NCI-H1694 treated with DMSO at 0.1 percent for 48 hours (cell line): ENCODE results near the gene CFAP74.
A peak's percentile ranks its signal among the peaks of the same experiment; 100 is the strongest.
"Not testable (repeated sequence)": the region's sequence is repeated elsewhere in the genome, so short reads cannot be mapped to it uniquely, and the experiment has no call there.

ENCODE experiments used
- DNase-seq: peaks from one replicate; lab custom pipeline; 2025; lab: John Stamatoyannopoulos, UW

The CFAP74 gene

DNA sequence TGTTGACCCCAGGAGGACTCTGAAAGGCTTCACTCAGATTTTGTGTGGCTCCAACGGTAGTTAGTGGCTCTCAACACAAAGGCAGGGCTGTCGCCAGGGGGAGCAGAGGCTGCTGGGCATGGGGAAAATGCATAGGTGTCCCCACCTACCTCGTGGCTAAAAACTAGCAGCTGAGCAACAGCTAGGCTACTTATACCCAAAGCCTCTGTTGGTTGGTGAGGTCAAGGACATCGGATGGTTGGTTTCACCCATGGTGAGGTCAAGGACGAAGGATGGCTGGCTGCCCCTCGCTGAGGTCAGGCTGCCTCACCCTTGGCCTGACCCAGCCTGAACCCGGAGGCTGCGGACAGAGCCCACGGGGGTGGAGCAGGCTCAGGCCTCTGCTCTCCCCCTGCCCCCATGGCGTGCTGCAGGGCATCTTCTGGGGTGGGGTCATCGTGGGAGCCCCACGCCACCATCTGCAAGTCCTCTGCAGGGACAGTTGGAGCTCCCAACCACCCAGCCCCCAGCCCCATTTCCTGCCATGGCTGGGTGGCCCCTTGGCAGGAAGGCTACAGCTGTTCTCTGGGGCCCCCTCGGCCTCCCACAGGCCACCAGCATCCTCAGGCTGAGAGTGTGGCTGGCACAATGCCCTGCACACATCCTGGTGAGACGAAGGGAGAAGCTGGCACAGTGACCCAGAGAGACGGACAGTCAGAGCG, 104.2 kb downstream of the CFAP74 start:
- no peak for DNase-seq

DNA sequence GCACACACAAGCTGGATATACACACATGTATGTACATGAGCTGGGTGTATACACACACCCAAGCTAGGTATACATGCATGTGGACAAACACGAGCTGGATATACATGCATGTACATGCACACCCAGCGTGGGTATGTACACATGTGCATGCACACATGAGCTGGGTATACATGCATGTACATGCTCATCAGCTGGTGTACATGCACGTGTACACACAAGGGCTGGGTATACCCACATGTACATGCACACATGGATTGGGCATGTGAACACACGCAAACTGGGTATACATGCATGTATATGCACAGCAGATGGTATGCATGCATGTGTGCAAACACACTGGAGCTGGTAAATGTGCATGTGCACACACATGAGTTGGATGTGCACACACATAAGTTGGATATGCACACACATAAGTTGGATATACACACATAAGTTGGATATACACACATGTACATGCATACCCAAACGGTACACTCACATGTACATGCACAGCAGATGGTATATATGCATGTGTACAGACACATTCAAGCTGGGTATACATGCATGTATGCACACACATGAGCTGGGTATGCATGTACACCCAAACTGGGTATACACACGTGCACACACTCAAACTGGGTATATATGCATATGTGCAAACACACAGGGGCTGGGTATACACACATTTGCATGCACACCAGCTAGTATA, 105.2 kb downstream of the CFAP74 start:
- DNase-seq = no peak

DNA sequence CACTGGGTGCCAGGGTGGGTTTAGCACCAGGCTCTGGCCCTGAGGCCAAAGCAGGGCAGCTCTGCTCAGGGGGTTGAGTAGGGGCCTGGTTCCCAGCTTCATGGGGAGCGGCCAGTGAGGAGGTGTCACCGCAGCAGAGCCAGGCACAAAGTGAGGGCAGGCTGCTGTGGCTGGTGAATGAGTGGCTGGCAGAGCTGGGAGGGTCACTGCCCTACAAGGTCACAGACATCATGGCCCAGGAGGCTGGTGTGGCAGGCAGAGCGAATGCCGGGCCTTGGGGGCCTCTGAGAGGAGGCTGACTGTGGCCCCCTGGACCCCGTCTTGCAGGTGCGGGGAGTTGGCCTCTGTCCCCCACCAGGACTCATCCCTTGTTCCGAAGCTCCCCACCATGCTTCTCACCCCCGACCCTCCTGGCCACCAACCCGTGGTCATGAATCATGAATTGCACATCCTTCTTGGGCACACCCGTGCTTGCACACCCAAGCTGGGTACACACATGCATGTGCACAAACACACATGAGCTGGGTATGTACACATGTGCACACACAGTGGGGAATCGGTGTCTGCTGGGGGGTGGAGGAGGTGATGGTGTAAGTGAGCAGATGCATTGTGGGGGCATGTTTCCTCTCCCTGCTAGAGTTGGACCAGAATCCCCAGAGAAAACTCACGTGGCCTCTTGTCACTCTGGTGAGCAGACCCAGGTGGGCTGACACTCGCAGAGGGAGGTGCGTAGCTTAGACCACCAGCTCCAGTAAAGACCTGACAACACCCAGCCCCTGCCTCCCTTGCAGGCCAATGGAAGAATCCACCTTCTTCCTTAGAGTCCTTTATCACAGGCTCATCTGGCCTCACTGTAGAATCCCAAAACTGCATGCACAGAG, 107.9 kb downstream of the CFAP74 start:
- DNase-seq = no peak

DNA sequence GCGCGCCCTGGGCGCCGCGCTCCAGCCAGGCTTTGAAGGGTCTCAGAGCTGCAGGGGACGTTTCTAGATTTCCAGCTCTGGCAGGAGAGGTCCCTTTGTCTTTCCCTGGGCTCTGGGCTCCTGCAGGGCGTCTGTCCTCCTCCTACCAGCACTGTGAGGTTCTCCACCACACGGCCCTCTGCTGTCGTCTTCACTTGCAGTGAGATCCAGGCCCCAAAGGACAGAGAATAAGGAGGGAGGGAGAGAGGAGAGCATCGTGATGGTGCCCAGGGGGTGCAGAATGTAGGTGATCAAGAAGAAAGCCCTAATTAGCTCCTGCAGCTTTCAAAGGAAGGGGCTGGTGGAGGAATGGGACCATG, 108.5 kb downstream of the CFAP74 start:
- DNase-seq = no peak

DNA sequence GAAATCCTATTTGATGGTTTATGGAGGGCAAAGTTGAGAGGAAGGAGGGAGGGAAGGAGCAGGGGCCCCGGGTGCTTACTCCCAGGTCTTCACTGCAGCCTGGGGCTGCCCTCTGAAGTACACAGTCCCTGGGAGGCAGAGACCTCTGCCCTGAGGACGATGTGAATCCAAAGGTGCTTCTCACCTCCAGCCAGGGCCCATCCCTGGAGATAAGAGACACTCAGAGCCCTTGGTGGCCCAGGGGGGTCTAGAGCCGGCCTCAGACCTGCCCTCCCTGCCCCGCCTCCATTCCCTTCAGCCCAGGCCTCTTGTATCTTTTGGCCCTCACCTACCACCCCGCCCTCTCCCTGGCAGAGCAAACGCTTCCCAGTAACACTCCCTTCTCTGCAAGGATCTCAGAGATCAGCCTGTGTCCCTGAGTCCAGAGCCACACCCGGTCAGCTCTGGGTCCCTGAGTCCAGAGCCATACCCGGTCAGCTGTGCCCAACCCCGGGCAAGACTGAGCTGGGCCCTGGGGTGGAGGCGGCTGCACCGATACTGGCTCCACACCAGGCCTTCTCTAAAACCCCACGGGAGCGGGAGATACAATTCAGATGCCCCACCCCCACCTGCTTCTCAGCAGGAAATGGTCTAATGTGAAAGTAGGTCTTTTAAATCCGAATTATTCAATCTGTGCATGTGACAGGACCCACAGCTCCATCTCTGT, 109.1 kb downstream of the CFAP74 start:
- no peak for DNase-seq

DNA sequence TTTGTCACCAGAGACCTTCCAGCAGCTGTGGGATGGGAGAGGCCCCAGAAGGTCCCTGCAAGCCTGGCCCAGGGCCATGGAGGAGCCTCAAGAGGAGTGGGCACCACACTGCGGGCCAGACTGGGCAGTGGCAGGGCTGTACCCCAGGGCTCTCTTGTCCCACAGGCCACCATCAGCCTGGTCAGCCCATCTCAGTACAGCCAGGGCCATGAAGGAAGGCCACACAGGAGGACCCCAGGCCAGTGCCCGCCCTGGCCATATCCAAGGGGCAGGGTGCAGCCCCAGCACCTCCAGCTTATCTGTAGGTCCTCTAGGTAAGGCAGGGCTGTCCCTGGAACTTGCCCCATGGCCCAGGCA, 109.6 kb downstream of the CFAP74 start:
- no peak for DNase-seq

DNA sequence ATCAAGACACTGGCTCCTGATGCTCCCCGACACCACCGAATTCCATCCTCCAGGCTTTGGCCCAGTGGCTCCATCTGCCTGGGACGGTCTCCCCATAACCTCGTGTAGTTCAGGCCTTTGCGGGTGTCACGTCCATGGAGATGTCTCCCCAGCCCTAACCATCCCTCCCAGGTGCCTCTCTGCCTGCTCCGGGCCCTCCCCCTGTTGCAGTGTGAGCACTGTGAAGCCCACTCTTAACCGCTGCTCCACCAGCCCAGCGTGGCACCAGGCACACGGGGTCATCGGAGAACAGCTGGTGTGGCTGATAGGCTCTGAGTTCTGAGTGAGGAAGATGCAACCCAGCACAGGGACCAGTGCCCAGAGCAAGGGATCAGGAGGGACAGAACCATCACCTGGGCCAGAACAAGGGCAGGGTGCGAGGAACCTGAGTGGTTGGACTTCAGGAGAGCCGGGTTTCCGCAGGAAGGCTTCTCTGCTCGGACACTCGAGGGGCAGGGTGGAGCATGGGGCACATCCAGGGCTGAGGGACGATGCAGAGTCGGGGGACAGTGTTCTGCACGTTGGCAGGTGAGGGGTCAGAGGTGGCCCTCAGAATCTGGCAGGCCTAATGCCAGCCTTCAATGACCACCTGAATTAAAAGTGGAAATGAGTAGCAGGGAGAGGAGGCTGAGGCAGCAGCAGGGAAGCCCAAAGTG, 110.1 kb downstream of the CFAP74 start:
- no peak for DNase-seq

- DNase-seq = no peak
These were observed 110.8 kb downstream of the CFAP74 start for GRCh38 chr1:1892763-1893120.

DNA sequence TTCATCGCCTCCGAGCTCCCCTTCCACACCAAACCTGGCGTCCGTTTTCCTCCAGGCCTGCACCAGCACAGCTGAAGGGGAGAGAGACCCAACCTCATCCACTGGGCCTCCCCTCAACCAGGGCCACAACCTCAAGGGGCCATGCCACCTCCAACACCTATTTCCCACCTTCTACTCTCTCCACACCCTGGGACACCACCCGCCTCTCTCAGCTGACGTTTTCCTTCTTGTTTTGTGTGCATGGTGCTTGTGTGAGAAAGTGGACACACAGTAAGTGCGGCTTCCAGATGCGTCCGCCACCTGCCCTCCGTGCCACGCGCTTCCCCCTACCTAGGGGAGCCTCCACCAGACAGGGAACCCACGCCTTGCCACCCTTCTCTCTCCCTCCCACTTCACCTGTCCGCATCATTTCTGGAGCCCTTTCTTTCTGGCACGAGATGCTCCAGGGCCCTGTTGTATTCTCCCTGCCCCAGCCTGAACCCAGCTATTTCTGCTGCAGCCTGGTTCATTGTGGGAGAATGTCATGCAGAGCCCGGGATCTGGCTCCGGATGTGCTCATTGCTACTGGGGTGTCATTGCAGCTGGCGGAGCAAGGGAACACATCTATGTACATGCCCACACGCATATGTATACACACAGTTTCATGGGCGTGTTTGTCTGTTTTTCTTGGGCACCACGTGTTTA, 111.4 kb downstream of the CFAP74 start:
- DNase-seq = no peak

GRCh38 chr1:1891349-1892078, 112.1 kb downstream of the CFAP74 start:
- DNase-seq = peak; percentile 46

GRCh38 chr1:1890506-1891348, 112.9 kb downstream of the CFAP74 start, which contains the start of gene GNB1:
GNB1 (minus strand) TSS chr1:1891087; CDS start chr1:1825453, 65,634 bp downstream.
- peak; percentile 50 for DNase-seq

DNA sequence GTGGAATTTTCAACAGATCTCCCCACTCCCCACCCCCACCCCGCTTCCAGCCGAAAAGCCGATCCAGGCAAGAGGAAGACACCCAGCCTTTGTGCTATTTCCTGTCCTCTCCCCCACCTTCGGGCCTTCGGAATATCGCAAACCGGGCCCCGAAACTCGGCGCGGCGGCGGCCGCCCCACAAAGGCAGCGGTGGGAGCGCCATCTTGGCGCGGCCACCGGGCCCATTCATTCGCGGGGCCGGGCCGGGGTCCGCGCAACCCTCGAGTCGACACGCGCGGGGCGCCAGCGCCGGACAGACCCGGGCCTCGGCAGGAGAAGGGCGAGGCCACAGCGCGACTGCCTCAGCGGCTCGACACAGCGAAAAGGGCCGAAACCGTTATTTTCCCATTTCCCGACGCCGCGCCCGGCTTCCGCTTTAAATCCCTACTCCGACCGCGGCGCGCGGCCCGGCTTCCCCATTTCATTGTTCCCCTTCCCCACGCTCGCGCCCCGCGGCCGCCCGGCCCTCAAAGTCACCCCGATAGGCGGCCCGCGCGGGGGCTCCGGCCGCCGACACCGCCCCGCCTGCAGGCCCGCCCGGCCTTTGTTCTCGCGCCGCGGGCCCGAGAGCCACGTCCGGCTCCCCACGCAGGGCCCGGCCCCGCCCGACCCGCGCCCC, 113.6 kb downstream of the CFAP74 start:
- DNase-seq = no peak

GRCh38 chr1:1889090-1889750, 114.4 kb downstream of the CFAP74 start:
- no peak for DNase-seq

- not testable (repeated sequence) for DNase-seq
These were observed 119.7 kb downstream of the CFAP74 start for GRCh38 chr1:1883890-1884289.

DNA sequence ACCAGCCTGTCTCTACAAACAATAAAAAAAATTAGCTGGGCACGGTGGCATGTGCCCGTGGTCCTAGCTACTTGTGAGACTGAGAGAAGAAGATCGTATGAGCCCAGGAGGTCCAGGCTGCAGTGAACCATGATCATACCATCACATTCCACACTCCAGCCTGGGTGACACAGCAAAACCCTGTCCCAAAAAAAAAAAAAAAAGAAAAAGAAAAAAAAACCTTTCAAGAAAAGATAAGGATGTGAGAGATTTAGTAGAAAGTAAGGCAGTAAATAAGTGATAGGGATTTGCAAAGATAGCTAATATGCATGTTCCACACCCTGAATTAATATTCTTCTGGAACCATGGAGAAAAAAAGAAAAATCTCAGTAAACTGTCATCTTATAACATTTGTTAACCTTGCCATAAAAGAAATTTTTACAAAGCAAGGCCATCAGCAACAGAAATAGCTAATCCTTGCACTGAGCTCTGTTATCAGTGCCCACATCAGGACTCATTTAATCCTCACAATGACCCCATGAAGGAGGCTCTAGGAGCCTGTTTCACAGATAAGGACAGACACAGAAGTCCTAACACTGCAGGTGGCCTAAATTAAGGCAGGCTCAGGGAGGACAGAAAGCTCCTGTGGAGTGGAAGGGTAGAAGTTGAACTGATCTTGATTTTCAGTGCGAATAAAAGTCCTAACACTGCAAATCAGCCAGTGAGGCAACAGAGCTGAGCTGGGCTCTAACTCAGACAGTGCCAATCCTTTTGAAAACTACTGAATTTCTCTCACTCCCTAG, 120.3 kb downstream of the CFAP74 start:
- no peak for DNase-seq

GRCh38 chr1:1881727-1882126, 121.9 kb downstream of the CFAP74 start:
- no peak for DNase-seq

DNA sequence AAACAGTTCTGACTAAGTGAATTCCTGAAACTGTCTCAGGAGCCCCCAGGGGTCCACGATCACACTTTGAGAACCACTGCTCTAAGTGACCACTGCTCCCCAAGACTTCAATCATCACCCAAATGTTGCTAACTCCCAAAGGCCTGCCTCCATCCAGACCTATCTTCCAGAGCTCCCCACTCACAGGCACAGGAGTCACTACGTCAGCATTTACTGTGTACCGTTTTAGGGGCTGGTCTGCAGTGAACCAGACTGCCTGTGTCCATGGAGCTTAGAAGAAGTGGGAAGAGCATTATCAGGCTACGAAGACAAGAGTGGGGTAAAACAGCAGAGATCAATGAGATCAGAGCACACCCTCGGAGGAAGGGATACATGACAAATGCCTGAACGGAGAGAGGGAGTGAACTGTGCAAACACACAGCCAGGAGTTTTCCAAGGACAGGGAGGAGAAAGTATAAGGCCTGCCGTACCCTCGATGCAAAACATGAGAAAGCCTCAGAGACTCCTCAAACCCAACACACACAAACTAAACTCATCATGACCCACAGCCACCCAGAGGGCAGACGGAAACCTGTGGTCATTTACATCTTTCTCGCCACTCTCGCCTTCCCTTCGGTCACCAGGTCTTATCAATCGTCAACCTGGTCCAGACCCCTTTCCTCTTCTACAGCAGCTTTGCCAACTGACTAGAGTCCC, 122.8 kb downstream of the CFAP74 start:
- no peak for DNase-seq
